Measurements from ENCODE around the gene ETV3. TPM values are rescaled to one million over a fixed set of nuclear protein-coding genes. Genes with fewer than 3 reads are reported as not detected.

Gene ETV3
- total RNA-seq, 1 experiment from 2014 or later: 21.2 TPM

DNA sequence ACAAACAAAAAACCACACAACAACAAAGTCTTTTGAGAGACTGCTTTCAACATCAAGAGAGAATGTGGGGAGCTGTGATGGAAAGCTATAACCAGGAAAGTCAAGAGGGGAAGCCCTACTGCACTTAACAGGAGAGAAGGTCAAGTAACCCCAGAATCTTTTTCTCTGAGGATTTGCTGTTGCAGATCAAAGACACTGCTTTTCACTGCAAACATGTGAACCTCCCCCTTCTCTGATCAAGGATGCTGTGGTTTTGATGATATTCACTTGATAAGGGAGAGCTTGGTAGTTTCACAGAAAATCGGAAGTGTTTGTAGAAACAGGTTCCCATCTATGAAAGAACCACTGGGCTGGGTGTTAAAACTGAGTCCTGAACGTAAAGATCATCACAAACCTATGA is 4.8 kb downstream of the ETV3 start:
- H3K36me3 ChIP-seq (ENCODE audit: control insufficient read depth in 1 of 2, insufficient read depth in 2 of 2, low read length in 2 of 2): peaks cover 46 to 47% of the 10 kb centered on the region in 2 experiments
- H3K79me2 ChIP-seq (ENCODE audit: insufficient read depth, low read length): peaks cover 46% of the 10 kb centered on the region
- BruUV-seq (replicated peaks): no TSS peak
- peaks cover 7% of the 10 kb centered on the region; the same call in 1 of the 2 replicates for H4K20me1 ChIP-seq (ENCODE audit: insufficient read depth)
- DNase-seq (ENCODE audit: low read depth, low spot score): no peak
- no peak overlapping the region for H3K4me3 ChIP-seq (replicated peaks in 1 of 2; ENCODE audit: low read depth in 1 of 2, low read length in 2 of 2)
- ATAC-seq: no peak
- POLR2A ChIA-PET: no interaction called here
- intact Hi-C loops (cut with micrococcal nuclease): no loop called here
- TF ChIP-seq JUND (IDR thresholded peaks at IDR 0.05): no peak
- TF ChIP-seq POLR2A (IDR thresholded peaks at IDR 0.05; ENCODE audit: borderline replicate concordance, extremely low read depth, insufficient read depth, insufficient read length): no peak
- no peak for TF ChIP-seq ELF1 (IDR thresholded peaks at IDR 0.05; ENCODE audit: borderline replicate concordance, low read depth)
- TF ChIP-seq RAD21 (IDR thresholded peaks at IDR 0.05; ENCODE audit: low read depth): no peak
- RAD21 ChIA-PET (ENCODE audit: low non-redundant PET in 1 of 2, low total read pairs in 2 of 2, uncharacterized antibody in 2 of 2, unreplicated experiment in 2 of 2): no interaction called here
- peaks cover 10 to 16% of the 10 kb centered on the region in 2 experiments for H3K4me1 ChIP-seq (ENCODE audit: control insufficient read depth in 1 of 2, insufficient read depth in 2 of 2, low read length in 2 of 2)
- H3K4me2 ChIP-seq (ENCODE audit: low read length): no peak overlapping the region
- H3K9me2 ChIP-seq (ENCODE audit: insufficient read depth): no peaks in the 10 kb centered on the region
- H3K27ac ChIP-seq (ENCODE audit: low read depth, low read length): no peak overlapping the region
- H3K9ac ChIP-seq (ENCODE audit: low read length): no peak overlapping the region
- no peak overlapping the region for H2AFZ ChIP-seq (ENCODE audit: low read depth, low read length, poor library complexity, severe bottlenecking)
- no peaks in the 10 kb centered on the region for H3K27me3 ChIP-seq (ENCODE audit: insufficient read depth, low read length)
- no peaks in the 10 kb centered on the region for H3K9me3 ChIP-seq (ENCODE audit: control insufficient read depth in 1 of 2, insufficient read depth in 1 of 2, low read depth in 1 of 2, low read length in 2 of 2)
- CTCF ChIA-PET: interaction anchor here (1.1 kb wide), 1 partner anchor 43 kb away, joined by 3 read pairs; no protein-coding TSS in a partner anchor

DNA sequence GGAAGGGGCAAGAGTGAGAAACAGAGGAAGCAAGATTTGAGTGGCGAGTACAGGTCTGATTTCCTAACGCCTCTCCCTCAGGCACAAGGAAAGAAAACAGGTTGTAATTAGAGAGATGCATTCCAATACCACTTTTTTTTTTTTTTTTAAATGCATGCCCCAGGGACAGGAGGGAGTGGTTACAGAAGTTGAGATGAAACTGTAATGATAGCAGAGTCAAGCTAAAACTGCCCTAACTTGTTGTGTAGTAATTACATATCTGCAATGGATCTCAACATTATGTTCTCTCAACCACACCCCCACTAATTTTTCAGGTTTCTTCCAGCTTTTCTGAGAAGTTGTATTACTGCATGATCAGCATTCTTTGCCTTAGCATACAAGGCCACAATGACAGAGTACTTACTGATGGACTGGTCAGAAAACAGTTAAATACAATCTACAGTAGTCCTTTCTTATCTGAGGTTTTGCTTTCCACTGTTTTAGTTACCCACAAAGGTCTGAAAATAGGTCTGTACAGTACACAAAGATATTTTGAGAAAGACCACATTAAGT is 5.5 kb downstream of the ETV3 start:
- Histone ChIP-seq H3K27ac (ENCODE audit: low read depth, low read length) (no peak overlapping the region), H2AFZ (ENCODE audit: low read depth, low read length, poor library complexity, severe bottlenecking) (no peak overlapping the region), H4K20me1 (ENCODE audit: insufficient read depth) (peaks cover 7% of the 10 kb centered on the region; the same call in 1 of the 2 replicates), H3K4me1 (ENCODE audit: control insufficient read depth in 1 of 2, insufficient read depth in 2 of 2, low read length in 2 of 2) (peaks cover 10 to 16% of the 10 kb centered on the region in 2 experiments), H3K9me2 (ENCODE audit: insufficient read depth) (no peaks in the 10 kb centered on the region), H3K9me3 (ENCODE audit: control insufficient read depth in 1 of 2, insufficient read depth in 1 of 2, low read depth in 1 of 2, low read length in 2 of 2) (no peaks in the 10 kb centered on the region), H3K9ac (ENCODE audit: low read length) (no peak overlapping the region), H3K79me2 (ENCODE audit: insufficient read depth, low read length) (peaks cover 43% of the 10 kb centered on the region), H3K36me3 (ENCODE audit: control insufficient read depth in 1 of 2, insufficient read depth in 2 of 2, low read length in 2 of 2) (peaks cover 49 to 52% of the 10 kb centered on the region in 2 experiments), H3K27me3 (ENCODE audit: insufficient read depth, low read length) (no peaks in the 10 kb centered on the region), H3K4me3 (replicated peaks in 1 of 2; ENCODE audit: low read depth in 1 of 2, low read length in 2 of 2) (no peak overlapping the region), H3K4me2 (ENCODE audit: low read length) (no peak overlapping the region)
- ChIA-PET RAD21 (ENCODE audit: low non-redundant PET in 1 of 2, low total read pairs in 2 of 2, uncharacterized antibody in 2 of 2, unreplicated experiment in 2 of 2) (no interaction called here), POLR2A (no interaction called here), CTCF (no interaction called here)
- ATAC-seq (no peak), DNase-seq (ENCODE audit: low read depth, low spot score) (no peak)
- intact Hi-C loops (cut with micrococcal nuclease): no loop called here
- no TSS peak for BruUV-seq (replicated peaks)
- TF ChIP-seq, protein P1, sequence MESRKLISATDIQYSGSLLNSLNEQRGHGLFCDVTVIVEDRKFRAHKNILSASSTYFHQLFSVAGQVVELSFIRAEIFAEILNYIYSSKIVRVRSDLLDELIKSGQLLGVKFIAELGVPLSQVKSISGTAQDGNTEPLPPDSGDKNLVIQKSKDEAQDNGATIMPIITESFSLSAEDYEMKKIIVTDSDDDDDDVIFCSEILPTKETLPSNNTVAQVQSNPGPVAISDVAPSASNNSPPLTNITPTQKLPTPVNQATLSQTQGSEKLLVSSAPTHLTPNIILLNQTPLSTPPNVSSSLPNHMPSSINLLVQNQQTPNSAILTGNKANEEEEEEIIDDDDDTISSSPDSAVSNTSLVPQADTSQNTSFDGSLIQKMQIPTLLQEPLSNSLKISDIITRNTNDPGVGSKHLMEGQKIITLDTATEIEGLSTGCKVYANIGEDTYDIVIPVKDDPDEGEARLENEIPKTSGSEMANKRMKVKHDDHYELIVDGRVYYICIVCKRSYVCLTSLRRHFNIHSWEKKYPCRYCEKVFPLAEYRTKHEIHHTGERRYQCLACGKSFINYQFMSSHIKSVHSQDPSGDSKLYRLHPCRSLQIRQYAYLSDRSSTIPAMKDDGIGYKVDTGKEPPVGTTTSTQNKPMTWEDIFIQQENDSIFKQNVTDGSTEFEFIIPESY (IDR thresholded peaks at IDR 0.05; ENCODE audit: extremely low read depth, insufficient replicate concordance, low read length): no peak
- TF ChIP-seq ZNF274 (IDR thresholded peaks at IDR 0.05; ENCODE audit: low read depth, low read length) (no peak), CBX3 (IDR thresholded peaks at IDR 0.05; ENCODE audit: low read depth) (no peak), ELF1 (IDR thresholded peaks at IDR 0.05; ENCODE audit: borderline replicate concordance, low read depth) (no peak), FOSL1 (IDR thresholded peaks at IDR 0.05; ENCODE audit: low read depth) (no peak)
